ENCODE results near the gene PELI2.

PELI2 gene

DNA sequence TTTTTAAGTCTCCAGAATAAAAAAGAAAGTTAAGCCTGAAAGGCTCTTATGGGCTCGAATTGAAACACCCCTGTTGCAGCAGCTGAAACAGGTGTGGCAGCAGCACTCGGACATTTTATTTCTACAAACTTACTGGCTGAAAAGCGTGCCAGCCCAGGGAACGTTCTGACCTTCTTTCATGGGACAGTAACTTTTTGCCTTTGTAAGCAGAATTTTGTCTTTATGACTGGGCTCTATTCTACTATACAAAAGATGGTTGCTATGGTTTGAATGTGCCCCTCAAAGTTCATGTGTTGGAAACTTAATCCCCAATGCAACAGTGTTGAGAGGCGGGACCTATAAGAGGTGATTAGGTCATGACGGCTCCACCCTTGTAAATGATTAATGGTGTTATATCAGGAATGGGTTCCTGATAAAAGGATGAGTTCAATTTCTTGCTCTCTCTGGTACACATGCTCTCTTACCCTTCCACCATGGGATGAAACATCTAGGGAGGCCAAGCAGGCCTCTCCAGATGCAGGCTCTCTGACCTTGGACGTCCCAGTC, 52.7 kb downstream of the PELI2 start:
- TF ChIP-seq, protein P1, sequence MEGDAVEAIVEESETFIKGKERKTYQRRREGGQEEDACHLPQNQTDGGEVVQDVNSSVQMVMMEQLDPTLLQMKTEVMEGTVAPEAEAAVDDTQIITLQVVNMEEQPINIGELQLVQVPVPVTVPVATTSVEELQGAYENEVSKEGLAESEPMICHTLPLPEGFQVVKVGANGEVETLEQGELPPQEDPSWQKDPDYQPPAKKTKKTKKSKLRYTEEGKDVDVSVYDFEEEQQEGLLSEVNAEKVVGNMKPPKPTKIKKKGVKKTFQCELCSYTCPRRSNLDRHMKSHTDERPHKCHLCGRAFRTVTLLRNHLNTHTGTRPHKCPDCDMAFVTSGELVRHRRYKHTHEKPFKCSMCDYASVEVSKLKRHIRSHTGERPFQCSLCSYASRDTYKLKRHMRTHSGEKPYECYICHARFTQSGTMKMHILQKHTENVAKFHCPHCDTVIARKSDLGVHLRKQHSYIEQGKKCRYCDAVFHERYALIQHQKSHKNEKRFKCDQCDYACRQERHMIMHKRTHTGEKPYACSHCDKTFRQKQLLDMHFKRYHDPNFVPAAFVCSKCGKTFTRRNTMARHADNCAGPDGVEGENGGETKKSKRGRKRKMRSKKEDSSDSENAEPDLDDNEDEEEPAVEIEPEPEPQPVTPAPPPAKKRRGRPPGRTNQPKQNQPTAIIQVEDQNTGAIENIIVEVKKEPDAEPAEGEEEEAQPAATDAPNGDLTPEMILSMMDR (conservative IDR thresholded peaks at IDR 0.05; ENCODE audit: low read depth, low read length) = no peak
- Histone ChIP-seq H3K4me3 (IDR thresholded peaks at IDR 0.05; ENCODE audit: insufficient read depth, low read depth, low read length) (no peak overlapping the region), H3K27ac (no peak overlapping the region), H3K27me3 (ENCODE audit: insufficient read depth, low read depth) (no peaks in the 10 kb centered on the region), H4K20me1 (ENCODE audit: insufficient read depth) (no peaks in the 10 kb centered on the region), H3K4me1 (ENCODE audit: low read depth, poor library complexity, severe bottlenecking) (peaks cover 22% of the 10 kb centered on the region), H3K4me2 (no peak overlapping the region), H3K79me2 (ENCODE audit: insufficient read depth, low read depth) (no peaks in the 10 kb centered on the region; the same call in 1 of the 2 replicates), H3K9ac (no peak overlapping the region), H2AFZ (ENCODE audit: low read depth) (no peak overlapping the region), H3K36me3 (ENCODE audit: insufficient read depth) (no peaks in the 10 kb centered on the region)

DNA sequence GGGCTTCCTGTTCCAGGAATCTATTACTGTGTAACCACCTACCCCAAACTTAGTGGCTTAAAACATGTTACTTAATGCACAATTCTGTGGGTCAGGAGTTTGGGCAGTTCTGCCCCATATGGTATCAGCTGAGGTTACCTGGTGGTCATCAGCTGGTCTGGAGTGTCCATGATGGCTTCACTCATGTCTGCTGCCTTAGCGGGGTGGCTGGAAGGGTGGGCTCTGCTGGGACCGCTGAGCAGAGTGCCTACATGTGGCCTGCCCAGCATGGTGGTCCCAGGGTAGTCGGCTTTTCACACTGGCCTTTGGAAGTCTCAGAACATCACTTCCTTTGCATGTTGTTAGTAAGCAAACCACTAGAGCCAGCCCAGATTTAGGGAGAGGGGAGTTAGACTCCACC, 53.9 kb downstream of the PELI2 start:
- Histone ChIP-seq H3K79me2 (ENCODE audit: insufficient read depth, low read depth) (no peaks in the 10 kb centered on the region; the same call in 1 of the 2 replicates), H3K27me3 (ENCODE audit: insufficient read depth, low read depth) (no peaks in the 10 kb centered on the region), H3K4me3 (IDR thresholded peaks at IDR 0.05; ENCODE audit: insufficient read depth, low read depth, low read length) (no peak overlapping the region), H4K20me1 (ENCODE audit: insufficient read depth) (no peaks in the 10 kb centered on the region), H2AFZ (ENCODE audit: low read depth) (no peak overlapping the region), H3K4me2 (peak overlapping the region; percentile 13; the same call in 1 of the 2 replicates), H3K36me3 (ENCODE audit: insufficient read depth) (no peaks in the 10 kb centered on the region), H3K4me1 (ENCODE audit: low read depth, poor library complexity, severe bottlenecking) (peaks cover 22% of the 10 kb centered on the region), H3K27ac (peak overlapping the region; percentile 65), H3K9ac (no peak overlapping the region)
- TF ChIP-seq, protein P1 (conservative IDR thresholded peaks at IDR 0.05; ENCODE audit: low read depth, low read length) = no peak

DNA sequence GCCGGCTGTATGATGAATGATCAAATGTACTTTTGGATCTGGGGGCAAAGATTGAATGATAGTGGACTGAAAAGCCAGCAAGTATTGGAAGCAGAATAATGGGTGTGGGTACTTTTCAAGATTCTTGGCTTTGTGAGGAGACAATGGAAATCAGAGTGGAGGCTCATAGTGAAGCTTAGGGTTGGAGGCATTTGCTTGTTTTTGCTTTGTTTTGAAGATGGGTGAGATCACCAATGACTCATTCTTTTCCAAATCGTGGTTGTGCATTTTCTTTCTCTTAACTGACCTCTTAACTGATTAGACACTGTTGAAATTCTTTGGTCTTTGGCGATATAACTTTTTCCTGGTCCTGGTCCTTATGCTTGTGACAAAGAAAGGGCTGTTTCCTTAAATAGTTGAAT, 54.4 kb downstream of the PELI2 start:
- H3K9ac ChIP-seq = no peak overlapping the region
- peak overlapping the region; percentile 65 for H3K27ac ChIP-seq
- H4K20me1 ChIP-seq (ENCODE audit: insufficient read depth) = no peaks in the 10 kb centered on the region

DNA sequence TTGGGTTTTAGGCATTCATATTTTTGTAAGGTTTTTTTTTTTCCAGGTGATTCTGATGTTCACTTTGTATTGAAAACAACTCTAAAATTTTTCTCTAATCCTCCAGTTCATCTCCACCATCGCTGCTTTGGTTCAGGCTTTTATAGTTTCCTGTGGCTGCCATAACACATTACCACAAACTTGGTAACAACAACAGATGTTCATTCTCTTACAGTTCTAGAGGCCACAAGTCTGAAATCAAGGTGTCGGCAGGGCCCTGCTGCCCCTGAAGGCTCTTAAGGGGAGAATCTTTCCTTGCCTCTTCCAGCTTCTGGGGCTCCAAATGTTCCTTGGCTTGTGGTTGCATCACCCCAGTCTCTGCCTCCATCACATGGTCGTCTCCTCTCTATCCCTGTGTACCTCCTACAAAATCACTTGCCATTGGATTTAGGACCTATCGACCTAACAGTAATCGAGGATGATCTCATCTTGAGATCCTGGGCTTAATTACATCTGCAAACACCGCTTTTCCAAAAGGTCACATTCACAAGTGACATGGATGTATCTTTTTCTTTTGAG, 55.2 kb downstream of the PELI2 start:
- H3K36me3 ChIP-seq (ENCODE audit: insufficient read depth) = no peaks in the 10 kb centered on the region
- H3K4me1 ChIP-seq (ENCODE audit: low read depth, poor library complexity, severe bottlenecking) = peaks cover 22% of the 10 kb centered on the region
- TF ChIP-seq, protein P1 (conservative IDR thresholded peaks at IDR 0.05; ENCODE audit: low read depth, low read length) = no peak
- no peaks in the 10 kb centered on the region for H4K20me1 ChIP-seq (ENCODE audit: insufficient read depth)
- no peak overlapping the region for H2AFZ ChIP-seq (ENCODE audit: low read depth)
- peak overlapping the region; percentile 30; the same call in 1 of the 2 replicates for H3K9ac ChIP-seq
- H3K4me3 ChIP-seq (IDR thresholded peaks at IDR 0.05; ENCODE audit: insufficient read depth, low read depth, low read length) = no peak overlapping the region
- H3K4me2 ChIP-seq = peak overlapping the region; percentile 60
- H3K27ac ChIP-seq = peak overlapping the region; percentile 65
- H3K27me3 ChIP-seq (ENCODE audit: insufficient read depth, low read depth) = no peaks in the 10 kb centered on the region
- no peaks in the 10 kb centered on the region; the same call in 1 of the 2 replicates for H3K79me2 ChIP-seq (ENCODE audit: insufficient read depth, low read depth)

More for the DNA sequence above, 54.4 kb downstream of the PELI2 start:
- Histone ChIP-seq H3K27me3 (ENCODE audit: insufficient read depth, low read depth) (no peaks in the 10 kb centered on the region), H3K4me1 (ENCODE audit: low read depth, poor library complexity, severe bottlenecking) (peaks cover 22% of the 10 kb centered on the region), H3K36me3 (ENCODE audit: insufficient read depth) (no peaks in the 10 kb centered on the region), H3K79me2 (ENCODE audit: insufficient read depth, low read depth) (no peaks in the 10 kb centered on the region; the same call in 1 of the 2 replicates), H3K4me3 (IDR thresholded peaks at IDR 0.05; ENCODE audit: insufficient read depth, low read depth, low read length) (no peak overlapping the region), H3K4me2 (peak overlapping the region; percentile 60), H2AFZ (ENCODE audit: low read depth) (no peak overlapping the region)
- TF ChIP-seq, protein P1 (conservative IDR thresholded peaks at IDR 0.05; ENCODE audit: low read depth, low read length) = no peak
